ENCODE data around the gene SMOC2.

The SMOC2 gene

GRCh38 chr6:168574075-168574698 is 133.2 kb downstream of the SMOC2 start:
- DNase-seq (ENCODE audit: low spot score), result no peak

GRCh38 chr6:168574699-168575195 is 133.8 kb downstream of the SMOC2 start:
- DNase-seq (ENCODE audit: low spot score), result peak; percentile 62

- DNase-seq (ENCODE audit: low spot score), result no peak
Observed at GRCh38 chr6:168575346-168576098, 134.5 kb downstream of the SMOC2 start.

- DNase-seq (ENCODE audit: low spot score), result no peak
Observed at GRCh38 chr6:168576388-168576787, 135.4 kb downstream of the SMOC2 start.

- no peak for DNase-seq (ENCODE audit: low spot score)
Observed at GRCh38 chr6:168577496-168577895, 136.5 kb downstream of the SMOC2 start.

- DNase-seq (ENCODE audit: low spot score), result no peak
Observed at GRCh38 chr6:168578036-168578435, 137.1 kb downstream of the SMOC2 start.

- DNase-seq (ENCODE audit: low spot score), result no peak
Observed at GRCh38 chr6:168581236-168581635, 140.3 kb downstream of the SMOC2 start.

- no peak for DNase-seq (ENCODE audit: low spot score)
Observed at GRCh38 chr6:168581706-168582105, 140.7 kb downstream of the SMOC2 start.

- no peak for DNase-seq (ENCODE audit: low spot score)
Observed at GRCh38 chr6:168582571-168582981, 141.6 kb downstream of the SMOC2 start.

GRCh38 chr6:168583126-168583525 is 142.1 kb downstream of the SMOC2 start:
- DNase-seq (ENCODE audit: low spot score), result no peak

- DNase-seq (ENCODE audit: low spot score), result no peak
Observed at GRCh38 chr6:168583821-168584220, 142.8 kb downstream of the SMOC2 start.

GRCh38 chr6:168584249-168584648 is 143.3 kb downstream of the SMOC2 start:
- no peak for DNase-seq (ENCODE audit: low spot score)

- DNase-seq (ENCODE audit: low spot score), result no peak
Observed at GRCh38 chr6:168584671-168585070, 143.7 kb downstream of the SMOC2 start.

- DNase-seq (ENCODE audit: low spot score), result no peak
Observed at GRCh38 chr6:168585441-168585840, 144.5 kb downstream of the SMOC2 start.

GRCh38 chr6:168589275-168589674 is 148.3 kb downstream of the SMOC2 start:
- no peak for DNase-seq (ENCODE audit: low spot score)

GRCh38 chr6:168590406-168590805 is 149.4 kb downstream of the SMOC2 start:
- DNase-seq (ENCODE audit: low spot score), result no peak

- DNase-seq (ENCODE audit: low spot score), result no peak
Observed at GRCh38 chr6:168596344-168596743, 155.4 kb downstream of the SMOC2 start.

- no peak for DNase-seq (ENCODE audit: low spot score)
Observed at GRCh38 chr6:168597471-168597875, 156.5 kb downstream of the SMOC2 start.

- DNase-seq (ENCODE audit: low spot score), result no peak
Observed at GRCh38 chr6:168598251-168599117, 157.5 kb downstream of the SMOC2 start.

GRCh38 chr6:168599118-168599494 is 158.1 kb downstream of the SMOC2 start:
- DNase-seq (ENCODE audit: low spot score), result no peak

GRCh38 chr6:168599769-168600330 is 158.9 kb downstream of the SMOC2 start:
- no peak for DNase-seq (ENCODE audit: low spot score)

- DNase-seq (ENCODE audit: low spot score), result no peak
Observed at GRCh38 chr6:168600381-168600780, 159.4 kb downstream of the SMOC2 start.
